ENCODE measurements around the gene MISP3.

Gene MISP3

DNA sequence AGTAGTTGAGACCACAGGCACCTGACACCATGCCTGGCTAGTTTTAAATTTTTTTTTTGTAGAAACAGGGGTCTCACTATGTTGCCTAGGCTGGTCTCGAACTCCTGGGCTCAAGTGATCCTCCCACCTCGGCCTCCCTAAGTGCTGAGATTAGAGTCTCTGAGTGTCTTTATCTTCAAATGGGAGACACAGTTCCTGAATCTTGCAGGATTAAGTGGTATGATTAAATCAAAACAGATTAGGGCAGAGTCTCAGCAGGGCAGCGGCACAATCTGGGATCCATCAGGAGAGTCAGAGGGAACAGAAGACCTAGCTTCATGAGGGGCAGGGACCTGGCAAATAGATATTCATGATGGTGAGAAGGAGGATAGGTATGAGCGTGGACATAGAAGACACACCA, 43.7 kb upstream of the MISP3 start:
- H3K9me3 ChIP-seq (ENCODE audit: insufficient read depth, low read length) = no peaks in the 10 kb centered on the region
- no peak overlapping the region for H3K27ac ChIP-seq (ENCODE audit: low read length)
- TF ChIP-seq EZH2phosphoT487 (IDR thresholded peaks at IDR 0.05; ENCODE audit: low read depth) = no peak
- TF ChIP-seq, protein P1, sequence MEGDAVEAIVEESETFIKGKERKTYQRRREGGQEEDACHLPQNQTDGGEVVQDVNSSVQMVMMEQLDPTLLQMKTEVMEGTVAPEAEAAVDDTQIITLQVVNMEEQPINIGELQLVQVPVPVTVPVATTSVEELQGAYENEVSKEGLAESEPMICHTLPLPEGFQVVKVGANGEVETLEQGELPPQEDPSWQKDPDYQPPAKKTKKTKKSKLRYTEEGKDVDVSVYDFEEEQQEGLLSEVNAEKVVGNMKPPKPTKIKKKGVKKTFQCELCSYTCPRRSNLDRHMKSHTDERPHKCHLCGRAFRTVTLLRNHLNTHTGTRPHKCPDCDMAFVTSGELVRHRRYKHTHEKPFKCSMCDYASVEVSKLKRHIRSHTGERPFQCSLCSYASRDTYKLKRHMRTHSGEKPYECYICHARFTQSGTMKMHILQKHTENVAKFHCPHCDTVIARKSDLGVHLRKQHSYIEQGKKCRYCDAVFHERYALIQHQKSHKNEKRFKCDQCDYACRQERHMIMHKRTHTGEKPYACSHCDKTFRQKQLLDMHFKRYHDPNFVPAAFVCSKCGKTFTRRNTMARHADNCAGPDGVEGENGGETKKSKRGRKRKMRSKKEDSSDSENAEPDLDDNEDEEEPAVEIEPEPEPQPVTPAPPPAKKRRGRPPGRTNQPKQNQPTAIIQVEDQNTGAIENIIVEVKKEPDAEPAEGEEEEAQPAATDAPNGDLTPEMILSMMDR (IDR thresholded peaks at IDR 0.05; ENCODE audit: low read depth, low read length) = no peak
- peaks cover 13% of the 10 kb centered on the region for H3K4me1 ChIP-seq (ENCODE audit: low read length)
- H3K79me2 ChIP-seq (ENCODE audit: low read length) = no peaks in the 10 kb centered on the region
- H3K36me3 ChIP-seq (replicated peaks; ENCODE audit: low read depth, low read length) = no peaks in the 10 kb centered on the region
- no peak overlapping the region for H3K4me2 ChIP-seq (ENCODE audit: low read length)
- no peak overlapping the region for H3K9ac ChIP-seq (ENCODE audit: low read length)
- no peaks in the 10 kb centered on the region for H4K20me1 ChIP-seq (ENCODE audit: insufficient read depth, low read length)
- H3K27me3 ChIP-seq (ENCODE audit: low read depth, low read length) = peaks cover 36% of the 10 kb centered on the region
- H2AFZ ChIP-seq (ENCODE audit: low read depth, low read length) = no peak overlapping the region
- H3K4me3 ChIP-seq (ENCODE audit: low read length) = no peak overlapping the region

DNA sequence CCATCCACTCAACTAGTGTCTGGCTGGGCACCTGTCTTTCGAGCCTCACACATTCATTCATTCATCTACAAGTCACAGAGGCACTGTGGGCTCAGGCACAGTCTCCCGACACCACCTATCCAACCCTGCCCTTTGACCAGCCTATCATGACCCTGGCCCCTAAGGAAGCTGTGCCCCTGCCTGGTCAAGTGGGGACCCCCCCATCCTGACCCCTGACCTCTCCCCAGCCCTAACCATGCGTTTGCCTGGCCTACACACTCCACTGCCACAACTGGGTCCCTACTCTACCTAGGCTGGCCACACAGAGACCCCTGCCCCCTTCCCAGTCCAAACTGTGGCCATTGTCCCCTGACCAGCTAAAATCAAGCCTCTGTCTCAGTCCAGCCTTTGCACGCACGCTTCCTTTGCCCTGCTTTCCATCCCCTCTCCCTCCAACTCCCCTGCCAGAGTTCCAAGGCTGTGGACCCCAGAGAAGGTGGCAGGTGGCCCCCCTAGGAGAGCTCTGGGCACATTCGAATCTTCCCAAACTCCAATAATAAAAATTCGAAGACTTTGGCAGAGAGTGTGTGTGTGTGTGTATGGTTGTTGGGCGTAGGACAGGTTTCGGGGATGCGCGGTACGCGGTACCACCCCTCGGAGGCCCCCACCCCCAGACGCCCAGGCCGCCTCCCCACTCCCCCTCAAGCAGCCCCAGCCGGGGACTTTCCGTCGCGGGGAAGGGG, 41.4 kb upstream of the MISP3 start:
- Histone ChIP-seq H3K36me3 (replicated peaks; ENCODE audit: low read depth, low read length) (no peaks in the 10 kb centered on the region), H3K4me2 (ENCODE audit: low read length) (peak overlapping the region; percentile 77), H3K79me2 (ENCODE audit: low read length) (no peaks in the 10 kb centered on the region), H3K9ac (ENCODE audit: low read length) (peak overlapping the region; percentile 92), H3K27me3 (ENCODE audit: low read depth, low read length) (peaks cover 36% of the 10 kb centered on the region), H3K9me3 (ENCODE audit: insufficient read depth, low read length) (no peaks in the 10 kb centered on the region), H3K27ac (ENCODE audit: low read length) (peak overlapping the region; percentile 49), H2AFZ (ENCODE audit: low read depth, low read length) (peak overlapping the region; percentile 97), H3K4me1 (ENCODE audit: low read length) (peaks cover 13% of the 10 kb centered on the region), H3K4me3 (ENCODE audit: low read length) (peak overlapping the region; percentile 93), H4K20me1 (ENCODE audit: insufficient read depth, low read length) (no peaks in the 10 kb centered on the region)
- TF ChIP-seq, protein P1 (IDR thresholded peaks at IDR 0.05; ENCODE audit: low read depth, low read length) = no peak
- no peak for TF ChIP-seq EZH2phosphoT487 (IDR thresholded peaks at IDR 0.05; ENCODE audit: low read depth)

DNA sequence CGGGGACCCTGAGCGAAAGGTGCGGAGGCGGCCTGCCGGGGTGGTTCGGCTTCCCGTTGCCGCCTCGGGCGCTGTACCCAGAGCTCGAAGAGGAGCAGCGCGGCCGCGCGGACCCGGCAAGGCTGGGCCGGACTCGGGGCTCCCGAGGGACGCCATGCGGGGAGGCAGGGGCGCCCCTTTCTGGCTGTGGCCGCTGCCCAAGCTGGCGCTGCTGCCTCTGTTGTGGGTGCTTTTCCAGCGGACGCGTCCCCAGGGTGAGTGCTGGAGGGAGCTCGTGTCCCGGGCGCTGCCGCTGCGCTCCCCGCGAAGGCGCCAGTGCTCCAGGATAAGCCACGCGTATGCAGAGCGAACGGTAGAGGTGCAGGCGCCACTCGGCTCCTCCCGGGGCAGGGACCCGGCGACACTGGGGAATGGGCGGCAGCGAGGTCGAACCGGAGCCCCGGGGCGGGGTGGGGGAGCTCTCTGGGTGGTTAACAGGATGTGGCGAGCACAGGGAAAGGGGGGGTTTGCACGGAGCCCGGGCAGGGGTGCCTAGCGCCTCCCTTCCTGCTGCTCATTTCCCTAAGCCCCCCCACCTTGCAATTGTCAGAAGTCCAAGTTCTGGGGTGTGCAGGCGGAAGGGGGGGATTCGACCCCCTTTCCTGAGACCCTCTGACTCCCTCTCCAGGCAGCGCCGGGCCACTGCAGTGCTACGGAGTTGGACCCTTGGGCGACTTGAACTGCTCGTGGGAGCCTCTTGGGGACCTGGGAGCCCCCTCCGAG, 40.7 kb upstream of the MISP3 start, which contains the start of gene IL27RA:
Gene IL27RA (plus strand): TSS at position 44 of the 762 bp plus-strand sequence. CDS start 111 bp downstream, at position 155.
- TF ChIP-seq, protein P1 (IDR thresholded peaks at IDR 0.05; ENCODE audit: low read depth, low read length) = peak; percentile 88
- no peak for TF ChIP-seq EZH2phosphoT487 (IDR thresholded peaks at IDR 0.05; ENCODE audit: low read depth)
- Histone ChIP-seq H3K79me2 (ENCODE audit: low read length) (no peaks in the 10 kb centered on the region), H3K27ac (ENCODE audit: low read length) (peak within 1 kb of the TSS; percentile 49), H2AFZ (ENCODE audit: low read depth, low read length) (peak within 1 kb of the TSS; percentile 97), H3K4me2 (ENCODE audit: low read length) (peak within 1 kb of the TSS; percentile 77), H3K36me3 (replicated peaks; ENCODE audit: low read depth, low read length) (no peaks in the 10 kb centered on the region), H4K20me1 (ENCODE audit: insufficient read depth, low read length) (no peaks in the 10 kb centered on the region), H3K4me1 (ENCODE audit: low read length) (peaks cover 13% of the 10 kb centered on the region), H3K4me3 (ENCODE audit: low read length) (peak within 1 kb of the TSS; percentile 93), H3K9me3 (ENCODE audit: insufficient read depth, low read length) (no peaks in the 10 kb centered on the region), H3K27me3 (ENCODE audit: low read depth, low read length) (peaks cover 36% of the 10 kb centered on the region), H3K9ac (ENCODE audit: low read length) (peak within 1 kb of the TSS; percentile 92)

DNA sequence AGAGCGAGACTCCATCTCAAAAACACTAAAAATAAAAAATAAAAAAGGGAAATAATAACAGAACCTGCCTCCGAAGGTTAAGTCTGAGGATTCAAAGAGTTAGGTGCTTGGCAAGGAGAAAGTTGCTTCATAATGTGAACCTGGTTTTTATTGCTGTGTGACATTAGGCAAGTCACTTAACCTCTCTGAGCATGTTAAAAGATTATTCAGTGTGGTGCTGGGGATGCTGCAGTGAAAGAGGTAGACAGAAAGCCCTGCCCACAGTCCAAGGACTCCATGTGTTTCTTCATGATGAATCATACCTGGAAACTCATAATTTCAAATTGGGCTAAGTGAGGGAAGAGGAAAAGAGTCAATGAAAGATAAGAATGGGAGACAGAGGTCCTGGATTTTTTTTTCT, 38.6 kb upstream of the MISP3 start:
- Histone ChIP-seq H3K4me3 (ENCODE audit: low read length) (no peak overlapping the region), H3K9ac (ENCODE audit: low read length) (no peak overlapping the region), H3K4me1 (ENCODE audit: low read length) (peaks cover 8% of the 10 kb centered on the region), H3K4me2 (ENCODE audit: low read length) (no peak overlapping the region), H3K36me3 (replicated peaks; ENCODE audit: low read depth, low read length) (no peaks in the 10 kb centered on the region), H3K27me3 (ENCODE audit: low read depth, low read length) (peaks cover 21% of the 10 kb centered on the region), H3K79me2 (ENCODE audit: low read length) (no peaks in the 10 kb centered on the region), H3K9me3 (ENCODE audit: insufficient read depth, low read length) (no peaks in the 10 kb centered on the region), H3K27ac (ENCODE audit: low read length) (no peak overlapping the region), H4K20me1 (ENCODE audit: insufficient read depth, low read length) (no peaks in the 10 kb centered on the region), H2AFZ (ENCODE audit: low read depth, low read length) (no peak overlapping the region)
- TF ChIP-seq EZH2phosphoT487 (IDR thresholded peaks at IDR 0.05; ENCODE audit: low read depth) = no peak
- TF ChIP-seq, protein P1 (IDR thresholded peaks at IDR 0.05; ENCODE audit: low read depth, low read length) = no peak

All from OCI-LY3 (cell line).